ENCODE data around the gene LSM7. TPM values are rescaled to one million over a fixed set of nuclear protein-coding genes. Genes with fewer than 3 reads are reported as not detected.

LSM7 gene
- total RNA-seq, 1 donor from 2014 or later: 144 TPM

- no peak for DNase-seq (ENCODE audit: low read depth, low spot score)
These were observed 22.7 kb downstream of the LSM7 start for GRCh38 chr19:2305452-2306280.

- no peak for DNase-seq (ENCODE audit: low read depth, low spot score)
These were observed 25.1 kb downstream of the LSM7 start for GRCh38 chr19:2303211-2303798.

DNA sequence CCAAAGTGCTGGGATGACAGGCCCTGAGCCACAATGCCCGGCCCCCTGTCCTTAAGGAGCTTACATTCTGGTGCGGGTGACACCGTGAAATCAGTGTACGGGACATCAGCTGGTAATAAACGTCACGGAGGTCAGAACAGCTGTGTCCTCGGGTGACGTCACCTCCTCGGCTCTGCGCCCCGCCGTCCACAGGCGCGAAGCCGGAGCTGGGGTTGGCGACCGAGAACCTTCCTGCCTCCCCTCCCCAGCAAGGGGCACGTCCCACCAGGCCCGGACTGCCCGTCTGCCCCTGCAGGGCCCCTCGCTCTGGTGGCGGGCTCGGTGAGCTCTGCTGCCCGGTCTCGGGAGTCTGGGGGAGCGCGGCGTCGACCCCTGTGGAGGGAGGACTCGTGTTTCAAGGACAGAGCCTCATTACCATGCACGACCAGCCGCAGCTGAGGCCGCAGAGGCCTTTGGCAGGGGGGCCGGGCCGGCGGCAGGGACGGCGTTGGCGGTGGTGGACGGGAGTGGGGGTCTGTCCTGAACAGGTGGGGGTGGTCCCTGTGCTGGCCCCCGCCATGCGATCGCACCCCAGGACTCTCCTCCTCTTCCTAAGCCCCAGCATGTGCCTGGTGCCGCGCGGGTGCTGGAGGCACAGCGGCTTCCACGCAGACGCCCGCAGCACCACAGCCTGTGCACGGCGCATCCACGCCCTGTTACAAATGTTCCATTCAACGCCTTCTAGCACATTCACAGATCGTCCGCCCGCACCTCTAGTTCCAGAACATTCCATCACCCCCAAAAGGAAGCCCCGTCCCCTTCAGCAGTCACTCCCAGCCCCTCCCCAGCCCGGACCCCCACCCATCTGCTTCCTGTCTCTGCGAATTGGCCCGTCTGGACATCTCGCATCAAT lies 25.8 kb downstream of the LSM7 start:
- no peak for DNase-seq (ENCODE audit: low read depth, low spot score)

GRCh38 chr19:2300533-2300932 lies 27.9 kb downstream of the LSM7 start:
- no peak for DNase-seq (ENCODE audit: low read depth, low spot score)

DNA sequence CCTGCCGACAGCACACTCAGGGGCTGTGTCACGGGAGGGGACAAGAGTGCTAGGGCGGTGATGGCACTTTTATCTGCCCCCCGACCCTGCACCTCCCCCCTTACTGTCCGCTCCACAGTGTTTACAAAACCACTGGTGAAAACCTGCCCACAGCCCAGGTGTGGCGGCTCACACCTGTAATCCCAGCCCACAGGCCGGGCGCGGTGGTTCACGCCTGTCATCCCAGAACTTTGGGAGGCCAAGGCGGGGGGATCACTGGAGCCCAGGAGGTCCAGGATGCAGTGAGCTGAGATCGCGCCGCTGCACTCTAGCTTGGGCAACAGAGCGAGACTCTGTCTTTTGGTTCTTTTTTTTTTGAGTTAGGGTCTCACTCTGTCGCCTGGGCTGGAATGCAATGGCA lies 32.2 kb downstream of the LSM7 start:
- no peak for DNase-seq (ENCODE audit: low read depth, low spot score)

- DNase-seq (ENCODE audit: low read depth, low spot score): no peak
These were observed 33.6 kb downstream of the LSM7 start for GRCh38 chr19:2294687-2295335.

DNA sequence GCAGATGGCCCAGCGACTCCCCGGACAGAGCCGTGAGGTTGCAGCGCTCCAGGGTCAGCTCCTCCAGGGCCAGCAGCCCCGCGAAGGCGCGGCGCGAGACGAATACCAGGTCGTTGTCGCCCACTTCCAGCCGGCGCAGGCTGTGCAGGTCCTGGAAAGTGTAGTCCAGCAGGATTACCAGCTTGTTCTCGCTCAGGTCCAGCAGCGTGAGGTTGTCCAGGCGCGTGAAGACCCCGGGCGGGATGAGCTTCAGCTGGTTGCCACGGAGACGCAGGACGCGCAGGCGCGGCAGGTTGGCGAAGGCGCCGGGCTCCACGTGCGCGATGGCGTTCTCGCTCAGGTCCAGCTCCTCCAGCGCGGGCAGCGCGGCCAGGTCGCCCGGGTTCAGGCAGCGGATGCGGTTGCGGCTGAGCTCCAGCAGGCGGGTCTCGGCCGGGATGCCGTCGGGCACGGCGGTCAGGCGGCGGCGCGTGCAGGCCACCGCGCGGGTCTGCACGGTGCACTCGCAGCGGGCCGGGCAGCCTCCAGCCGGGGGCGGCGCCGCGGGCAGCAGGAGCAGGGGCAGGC lies 37.1 kb downstream of the LSM7 start:
- no peak for DNase-seq (ENCODE audit: low read depth, low spot score)

DNA sequence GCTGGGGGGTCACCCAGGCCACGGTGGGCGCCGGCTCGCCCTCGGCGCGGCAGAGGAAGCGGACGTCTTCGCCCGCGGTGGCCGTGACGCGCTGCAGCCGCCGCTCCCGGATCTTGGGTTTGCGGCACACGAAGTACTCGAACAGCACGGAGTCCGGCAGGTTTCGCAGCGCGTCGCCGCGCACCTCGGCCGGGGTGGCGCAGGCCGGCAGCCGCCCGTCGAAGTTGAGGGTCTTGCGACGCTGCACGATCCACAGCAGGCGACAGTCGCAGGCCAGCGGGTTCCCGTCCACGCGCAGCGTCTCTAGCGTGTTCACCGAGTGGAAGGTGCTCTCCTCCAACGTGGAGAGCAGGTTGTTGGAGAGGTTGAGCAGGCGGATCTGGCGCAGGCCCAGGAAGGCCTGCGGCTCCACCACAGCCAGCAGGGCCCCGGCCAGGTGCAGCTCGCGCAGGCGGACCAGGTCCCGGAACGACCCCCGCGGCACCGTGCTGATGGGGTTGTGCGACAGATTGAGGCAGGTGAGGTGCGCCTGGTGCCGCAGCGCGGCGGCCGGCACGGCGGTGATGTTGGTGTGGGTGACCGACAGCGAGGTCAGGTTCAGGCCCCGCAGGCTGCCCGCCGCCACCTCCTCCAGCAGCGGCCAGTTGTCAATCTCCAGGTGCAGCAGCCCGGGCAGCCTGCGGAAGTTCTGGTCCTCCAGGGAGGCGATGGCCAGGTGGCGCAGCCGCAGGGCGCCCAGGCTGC lies 37.8 kb downstream of the LSM7 start:
- no peak for DNase-seq (ENCODE audit: low read depth, low spot score)

GRCh38 chr19:2289714-2290435 lies 38.5 kb downstream of the LSM7 start:
- DNase-seq (ENCODE audit: low read depth, low spot score): no peak

- no peak for DNase-seq (ENCODE audit: low read depth, low spot score)
These were observed 39.3 kb downstream of the LSM7 start for GRCh38 chr19:2288818-2289713.

DNA sequence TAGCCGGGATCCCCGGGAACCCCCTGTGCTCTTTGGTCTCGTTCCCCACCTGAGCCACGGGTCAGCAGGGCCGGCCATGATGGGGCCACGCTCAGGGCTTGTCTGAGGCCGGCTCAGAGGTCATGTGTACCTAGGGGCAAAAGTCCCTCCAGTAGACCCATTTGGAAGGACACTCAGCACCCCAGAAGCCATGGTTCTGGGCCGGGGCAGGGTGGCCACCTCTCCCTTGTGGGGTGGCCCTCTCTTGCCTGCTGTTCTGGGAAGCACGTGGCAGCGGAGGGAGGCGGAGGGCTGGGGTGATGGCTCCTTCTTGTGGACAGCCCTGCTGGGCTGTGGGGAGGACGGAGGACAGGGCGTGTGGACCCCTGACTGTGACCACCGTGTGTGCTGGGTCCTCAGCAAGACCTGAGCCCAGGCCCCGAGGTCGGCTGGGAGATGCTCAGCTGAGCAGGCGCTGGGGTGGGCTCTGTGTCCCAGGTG lies 40.0 kb downstream of the LSM7 start:
- no peak for DNase-seq (ENCODE audit: low read depth, low spot score)

DNA sequence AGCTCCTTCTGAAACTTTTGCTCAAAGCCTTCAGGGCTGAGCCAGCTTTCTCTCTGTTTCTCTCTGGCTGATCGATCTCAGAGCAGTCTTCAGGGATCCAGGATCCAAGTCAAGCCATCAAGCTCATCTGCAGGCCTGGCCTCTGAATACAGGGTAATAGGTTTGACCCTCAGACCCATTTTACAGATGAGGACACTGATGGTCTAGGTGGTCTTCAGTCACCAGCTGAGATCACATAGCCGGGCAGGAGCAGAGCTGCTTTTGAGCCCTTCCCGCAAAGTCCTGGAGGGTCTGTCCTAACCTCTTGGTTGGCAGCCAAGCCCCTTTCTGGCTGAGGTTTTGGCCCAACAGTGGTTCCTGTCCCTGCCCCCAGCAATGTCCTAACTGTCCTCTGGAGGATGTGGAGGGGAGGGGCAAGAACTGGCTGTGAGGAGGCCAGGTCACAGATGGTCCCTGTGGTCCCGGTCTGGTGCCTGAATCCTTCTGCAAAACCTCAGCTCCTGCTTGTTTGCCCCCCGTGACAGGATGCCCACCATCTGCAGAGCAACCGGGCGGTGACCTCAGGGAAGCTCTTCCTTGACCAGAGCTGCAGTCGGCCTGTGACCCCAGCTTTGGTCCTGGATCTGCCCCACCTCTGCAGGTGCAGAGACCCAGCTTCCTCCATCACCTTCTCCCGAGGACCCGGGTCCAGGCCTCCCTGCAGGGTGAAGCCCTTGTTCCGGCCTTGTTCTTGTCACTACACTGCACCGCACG lies 40.6 kb downstream of the LSM7 start:
- DNase-seq (ENCODE audit: low read depth, low spot score): no peak

GRCh38 chr19:2286402-2287140 lies 41.8 kb downstream of the LSM7 start:
- DNase-seq (ENCODE audit: low read depth, low spot score): no peak

DNA sequence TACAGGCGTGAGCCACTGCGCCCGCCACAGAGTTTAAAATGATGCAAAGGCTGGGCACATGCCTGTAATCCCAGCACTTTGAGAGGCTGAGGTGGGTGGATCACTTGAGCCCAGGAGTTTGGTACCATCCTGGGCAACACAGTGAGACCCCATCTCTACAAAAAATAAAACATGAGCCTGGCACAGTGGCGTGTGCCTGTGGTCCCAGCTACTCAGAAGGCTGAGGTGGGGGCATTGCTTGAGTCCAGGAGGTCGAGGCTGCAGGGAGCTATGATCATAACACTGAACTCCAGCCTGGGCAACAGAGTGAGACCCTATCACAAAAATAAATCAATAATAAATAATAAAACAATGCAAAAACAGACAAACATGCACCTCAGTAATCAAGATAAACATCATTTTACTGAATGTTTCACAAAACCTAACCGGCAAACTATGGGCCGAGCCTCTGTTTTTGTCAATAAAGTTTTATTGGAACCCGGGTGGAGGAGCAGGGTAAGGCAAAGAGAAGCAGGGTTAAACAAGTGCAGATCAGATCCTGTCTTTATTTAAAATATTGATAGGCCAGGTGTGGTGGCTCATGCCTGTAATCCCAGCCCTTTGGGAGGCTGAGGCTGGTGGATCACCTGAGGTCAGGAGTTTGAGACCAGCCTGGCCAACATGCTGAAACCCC lies 44.4 kb downstream of the LSM7 start:
- DNase-seq (ENCODE audit: low read depth, low spot score): no peak

DNA sequence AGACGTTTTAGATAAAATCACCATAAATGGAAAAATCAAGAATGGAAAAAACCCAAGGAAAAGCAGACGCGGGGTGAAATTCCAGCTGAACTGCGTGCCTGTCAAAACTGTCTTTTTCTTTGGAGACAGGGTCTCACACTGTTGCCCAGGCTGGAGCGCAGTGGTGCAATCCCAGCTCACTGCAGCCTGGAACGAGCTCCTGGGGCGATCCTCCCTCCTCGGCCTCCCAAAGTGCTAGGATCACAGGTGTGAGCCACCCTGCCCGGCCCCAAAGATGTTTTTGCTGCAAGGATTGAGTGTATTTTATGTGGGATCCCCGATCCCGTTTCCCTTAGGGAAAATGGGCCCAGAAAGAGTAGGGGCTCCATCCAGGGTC lies 45.5 kb downstream of the LSM7 start:
- DNase-seq (ENCODE audit: low read depth, low spot score): no peak

GRCh38 chr19:2282062-2282861 lies 46.1 kb downstream of the LSM7 start, which contains the start of gene PEAK3:
PEAK3 (minus strand) TSS chr19:2282175; CDS start chr19:2280931, 1,244 bp downstream.
- no peak for DNase-seq (ENCODE audit: low read depth, low spot score)
